NT2/D1 (cell line): ENCODE results near the gene RCSD1.

Source experiments
- SUZ12 ChIP-seq: IDR thresholded peaks from 2 replicates; pipeline ENCODE4 v1.6.1; 2011; ENCODE audit not compliant: insufficient read length, insufficient read depth; ENCODE audit errors: extremely low read depth
- YY1 ChIP-seq: IDR thresholded peaks from 2 replicates; pipeline ENCODE4 v1.6.1; 2011; ENCODE audit not compliant: insufficient read length, insufficient read depth
- ZNF274 ChIP-seq: IDR thresholded peaks from 2 replicates; pipeline ENCODE4 v1.6.1; 2011; ENCODE audit warnings: mild to moderate bottlenecking, low read depth, low read length

GRCh38 chr1:167703557-167703956, 73.5 kb downstream of the RCSD1 start:
- TF ChIP-seq YY1 (no peak), ZNF274 (no peak), SUZ12 (no peak)
